HG03575 (cell line): ENCODE results near the gene TOMM40.
"Not testable (repeated sequence)": the region's sequence is repeated elsewhere in the genome, so short reads cannot be mapped to it uniquely, and the experiment has no call there.

ENCODE experiments used
- ATAC-seq: cut with Tn5 transposase; IDR thresholded peaks from one replicate; pipeline ENCODE4 v1.9.1; 2021; ENCODE audit not compliant: unreplicated experiment, insufficient number of reproducible peaks, low FRiP score; ENCODE audit errors: extremely low read depth

TOMM40 gene

DNA sequence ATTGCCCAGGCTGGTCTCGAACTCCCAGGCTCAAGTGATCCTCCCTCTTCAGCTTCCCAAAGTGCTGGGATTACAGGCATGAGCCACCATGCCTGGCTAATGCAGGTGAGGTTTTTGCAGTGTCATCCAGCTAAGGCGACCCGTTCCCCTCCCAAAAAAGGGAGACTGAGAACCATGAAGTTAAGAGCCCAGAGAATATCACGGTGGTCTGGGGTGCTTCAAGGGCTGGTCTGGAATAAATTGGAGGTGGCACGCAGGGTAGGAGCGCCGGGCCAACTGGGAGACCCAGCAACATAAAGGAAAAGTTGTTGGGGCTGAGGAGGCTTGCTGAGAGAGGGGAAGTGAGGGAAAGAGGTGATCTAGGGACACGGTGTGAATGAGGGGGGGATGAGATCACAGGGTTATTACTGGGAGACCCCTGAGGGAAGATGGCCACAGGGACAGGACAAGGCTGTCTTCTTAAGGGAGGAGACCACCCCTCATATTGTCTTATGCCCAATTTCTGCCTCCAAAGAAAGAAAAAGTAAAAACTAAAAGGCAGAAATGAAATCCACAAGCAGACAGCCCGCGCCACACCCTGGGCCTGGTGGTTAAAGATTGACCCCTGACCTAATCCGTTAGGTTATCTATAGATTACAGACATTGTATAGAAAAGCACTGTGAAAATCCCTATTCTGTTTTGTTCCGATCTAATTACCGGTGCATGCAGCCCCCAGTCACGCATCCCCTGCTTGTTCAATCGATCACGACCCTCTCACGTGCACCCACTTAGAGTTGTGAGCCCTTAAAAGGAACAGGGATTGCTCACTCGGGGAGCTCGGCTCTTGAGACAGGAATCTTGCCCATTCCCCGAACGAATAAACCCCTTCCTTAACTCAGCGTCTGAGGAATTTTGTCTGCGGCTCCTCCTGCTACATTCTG lies 22.7 kb downstream of the TOMM40 start:
- not testable (repeated sequence) for ATAC-seq

DNA sequence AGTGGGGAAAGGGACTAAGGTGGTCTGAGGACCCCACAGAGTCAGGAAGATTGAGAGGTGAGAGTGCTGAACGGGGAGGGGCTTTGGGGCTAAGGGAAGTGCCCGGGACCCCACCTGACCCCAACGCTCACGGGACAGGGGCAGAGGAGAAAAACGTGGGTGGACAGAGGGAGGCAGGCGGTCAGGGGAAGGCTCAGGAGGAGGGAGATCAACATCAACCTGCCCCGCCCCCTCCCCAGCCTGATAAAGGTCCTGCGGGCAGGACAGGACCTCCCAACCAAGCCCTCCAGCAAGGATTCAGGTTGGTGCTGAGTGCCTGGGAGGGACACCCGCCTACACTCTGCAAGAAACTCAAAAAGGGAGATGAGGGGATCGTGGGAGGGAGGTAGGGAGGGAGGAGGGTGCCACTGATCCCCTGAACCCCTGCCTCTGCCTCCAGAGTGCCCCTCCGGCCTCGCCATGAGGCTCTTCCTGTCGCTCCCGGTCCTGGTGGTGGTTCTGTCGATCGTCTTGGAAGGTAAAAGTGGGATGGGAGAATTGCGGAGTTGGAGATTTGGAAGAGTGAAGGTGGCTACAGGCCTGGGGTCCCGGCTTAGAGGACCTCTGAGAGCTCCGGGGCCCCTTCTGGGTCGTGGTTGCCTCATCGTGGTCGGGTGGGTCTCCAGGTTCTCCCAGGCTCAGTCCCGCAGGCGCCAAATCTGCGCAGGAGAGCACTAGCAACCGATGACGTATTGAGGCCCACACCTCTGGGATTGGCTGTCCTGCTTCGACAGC lies 23.6 kb downstream of the TOMM40 start, which contains the start of gene APOC1:
Gene APOC1, plus strand, starts transcription at position 176 of the 774 bp plus-strand sequence. Its CDS starts 284 bp downstream, at position 460.
- not testable (repeated sequence) for ATAC-seq

DNA sequence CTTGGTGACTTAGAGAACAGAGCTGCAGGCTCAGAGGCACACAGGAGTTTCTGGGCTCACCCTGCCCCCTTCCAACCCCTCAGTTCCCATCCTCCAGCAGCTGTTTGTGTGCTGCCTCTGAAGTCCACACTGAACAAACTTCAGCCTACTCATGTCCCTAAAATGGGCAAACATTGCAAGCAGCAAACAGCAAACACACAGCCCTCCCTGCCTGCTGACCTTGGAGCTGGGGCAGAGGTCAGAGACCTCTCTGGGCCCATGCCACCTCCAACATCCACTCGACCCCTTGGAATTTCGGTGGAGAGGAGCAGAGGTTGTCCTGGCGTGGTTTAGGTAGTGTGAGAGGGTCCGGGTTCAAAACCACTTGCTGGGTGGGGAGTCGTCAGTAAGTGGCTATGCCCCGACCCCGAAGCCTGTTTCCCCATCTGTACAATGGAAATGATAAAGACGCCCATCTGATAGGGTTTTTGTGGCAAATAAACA lies 33.2 kb downstream of the TOMM40 start:
- no peak for ATAC-seq

DNA sequence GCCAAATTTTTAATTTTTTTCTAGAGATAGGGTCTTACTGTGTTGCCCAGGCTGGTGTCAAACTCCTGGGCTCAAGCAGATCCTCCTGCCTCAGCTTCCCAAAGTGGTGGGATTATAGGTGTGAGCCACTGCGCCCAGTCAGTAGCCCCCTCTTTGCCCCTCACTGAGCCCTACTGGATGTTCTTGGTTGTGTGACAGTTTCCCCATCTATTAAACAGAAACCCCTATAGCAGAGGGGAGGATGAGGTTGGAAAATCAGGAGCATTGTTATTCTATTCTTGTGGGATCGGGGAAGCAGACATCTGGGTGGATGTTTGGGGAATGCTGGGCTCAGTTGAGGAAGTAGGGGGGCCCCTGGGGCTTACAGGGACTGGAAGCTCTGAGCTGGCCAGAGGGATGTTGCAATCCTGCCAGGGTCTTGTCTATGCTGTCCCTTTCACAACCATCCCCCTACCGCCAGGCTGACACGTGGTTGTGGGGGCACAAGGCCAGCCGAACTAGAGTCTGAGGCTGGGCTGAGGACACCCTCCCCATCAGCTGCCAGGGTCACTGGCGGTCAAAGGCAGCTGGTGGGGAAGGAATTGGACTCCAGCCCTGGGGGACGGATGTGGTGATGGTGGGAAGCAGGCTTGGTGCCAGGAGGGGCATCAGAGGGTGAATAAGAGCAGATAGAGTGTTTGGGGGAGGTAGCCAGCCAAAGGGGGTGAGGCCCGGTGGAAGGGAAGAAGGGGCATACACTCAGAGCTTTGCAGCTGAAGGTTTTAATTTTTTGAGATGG lies 34.2 kb downstream of the TOMM40 start:
- ATAC-seq, result no peak

DNA sequence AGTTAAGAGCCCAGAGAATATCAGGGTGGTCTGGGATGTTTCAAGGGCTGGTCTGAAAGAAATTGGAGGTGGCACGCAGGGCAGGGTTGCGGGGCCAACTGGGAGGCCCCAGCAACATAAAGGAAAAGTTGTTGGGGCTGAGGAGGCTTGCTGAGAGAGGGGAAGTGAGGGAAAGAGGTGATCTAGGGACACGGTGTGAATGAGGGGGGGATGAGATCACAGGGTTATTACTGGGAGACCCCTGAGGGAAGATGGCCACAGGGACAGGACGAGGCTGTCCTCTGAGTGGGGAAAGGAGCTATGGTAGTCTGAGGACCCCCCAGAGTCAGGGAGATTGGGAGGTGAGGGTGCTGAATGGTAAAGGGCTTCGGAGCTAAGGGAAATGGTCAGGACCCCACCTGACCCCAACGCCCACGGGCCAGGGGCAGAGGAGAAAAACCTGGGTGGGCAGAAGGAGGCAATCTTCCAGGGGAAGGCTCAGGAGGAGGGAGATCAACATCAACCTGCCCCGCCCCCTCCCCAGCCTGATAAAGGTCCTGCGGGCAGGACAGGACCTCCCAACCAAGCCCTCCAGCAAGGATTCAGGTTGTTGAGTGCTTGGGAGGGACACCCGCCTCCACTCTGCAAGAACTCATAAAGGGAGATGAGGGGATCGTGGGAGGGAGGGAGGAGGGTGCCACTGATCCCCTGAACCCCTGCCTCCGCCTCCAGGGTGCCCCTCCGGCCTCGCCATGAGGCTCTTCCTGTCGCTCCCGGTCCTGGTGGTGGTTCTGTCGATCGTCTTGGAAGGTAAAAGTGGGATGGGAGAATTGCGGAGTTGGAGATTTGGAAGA lies 35.4 kb downstream of the TOMM40 start:
- ATAC-seq, result not testable (repeated sequence)

DNA sequence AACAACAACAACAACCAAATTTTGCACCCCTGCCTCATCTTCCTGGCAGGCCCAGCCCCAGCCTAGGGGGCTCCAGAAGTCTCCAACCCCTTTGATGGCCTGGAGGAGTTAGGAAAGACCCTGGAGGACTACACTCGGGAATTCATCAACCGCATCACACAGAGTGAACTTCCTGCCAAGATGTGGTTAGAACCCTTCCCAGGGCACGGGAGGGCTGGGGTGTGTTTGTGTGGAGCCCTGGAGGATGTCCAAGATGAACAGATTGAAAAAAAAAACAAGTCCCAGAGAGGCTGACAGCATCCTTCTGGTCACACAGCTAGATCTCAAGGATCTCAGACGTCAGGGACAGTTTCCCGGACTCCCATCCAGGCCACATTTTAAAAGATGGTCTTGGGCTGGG lies 36.7 kb downstream of the TOMM40 start:
- ATAC-seq, result no peak

DNA sequence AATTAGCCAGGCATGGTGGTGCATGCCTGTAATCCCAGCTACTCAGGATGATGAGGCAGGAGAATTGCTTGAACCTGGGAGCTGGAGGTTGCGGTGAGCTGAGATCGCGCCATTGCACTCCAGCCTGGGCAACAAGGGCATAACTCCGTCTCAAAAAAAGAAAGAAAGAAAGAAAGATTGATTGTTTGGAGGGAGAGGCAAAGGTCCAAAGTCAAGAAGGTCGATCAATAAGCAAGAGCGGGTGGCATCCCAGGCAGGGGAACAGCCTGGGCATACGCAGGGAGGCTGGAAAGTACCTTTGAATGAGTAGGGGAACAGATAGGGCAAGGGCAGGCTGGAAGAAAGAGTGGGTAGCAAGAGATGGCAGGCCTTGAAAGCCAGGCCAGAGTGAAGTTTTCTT lies 39.0 kb downstream of the TOMM40 start:
- no peak for ATAC-seq

DNA sequence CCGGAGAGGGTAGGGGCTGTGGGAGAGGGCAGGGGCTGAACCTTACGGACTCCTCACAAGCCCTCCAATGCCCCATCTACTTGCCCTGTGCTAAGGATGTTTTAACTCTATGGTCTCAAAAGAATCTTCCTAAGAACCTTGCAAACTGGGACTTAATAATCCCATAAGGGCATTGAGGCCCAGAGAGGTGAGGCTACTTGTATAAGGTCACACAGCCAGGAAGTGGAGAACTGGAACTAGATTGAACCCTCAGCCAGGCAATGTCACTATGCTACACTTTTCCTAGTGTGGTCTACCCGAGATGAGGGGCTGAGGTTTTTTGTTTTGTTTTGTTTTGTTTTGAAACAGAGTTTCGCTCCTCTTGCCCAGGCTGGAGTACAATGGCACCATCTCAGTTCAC lies 40.5 kb downstream of the TOMM40 start:
- no peak for ATAC-seq

DNA sequence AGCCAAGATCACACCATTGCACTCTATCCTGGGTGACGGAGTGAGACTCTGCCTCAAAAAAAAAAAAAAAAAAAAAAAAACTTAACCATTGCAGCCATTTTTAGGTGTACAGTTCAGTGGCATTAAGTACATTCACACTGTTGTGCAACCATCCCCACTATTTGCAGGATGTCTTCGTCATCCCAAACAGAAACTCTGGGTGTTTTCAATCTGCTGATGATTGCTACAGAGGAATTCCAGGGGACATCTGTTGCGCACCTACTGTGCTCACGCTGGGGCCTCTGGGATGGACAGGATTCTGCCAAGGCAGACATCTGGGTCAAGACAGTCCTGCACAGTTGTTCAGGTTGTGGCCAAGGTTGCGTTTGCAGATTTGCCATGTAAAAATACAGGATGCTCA lies 48.6 kb downstream of the TOMM40 start:
- no peak for ATAC-seq

DNA sequence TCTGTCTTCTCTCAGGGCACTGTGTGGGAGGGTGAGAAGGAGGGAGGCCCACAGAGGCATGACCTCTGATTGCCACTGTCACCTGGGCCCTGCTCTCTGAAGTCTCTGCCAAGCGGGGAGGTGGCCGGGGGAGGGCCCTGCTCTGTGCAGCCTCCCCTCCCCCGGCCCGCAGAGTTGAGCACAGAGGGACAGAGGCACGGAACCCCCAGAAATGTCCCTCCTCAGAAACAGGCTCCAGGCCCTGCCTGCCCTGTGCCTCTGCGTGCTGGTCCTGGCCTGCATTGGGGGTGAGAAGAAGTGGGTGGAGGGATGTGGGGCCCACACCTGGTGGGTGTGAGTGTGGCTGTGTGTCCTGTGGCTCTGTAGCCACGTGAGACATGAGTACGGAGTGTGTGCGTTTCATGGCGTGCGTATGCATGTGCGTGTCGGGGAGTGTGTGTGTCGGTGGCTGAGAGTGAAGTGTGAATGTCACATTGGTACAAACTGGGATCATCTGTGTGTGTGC lies 51.1 kb downstream of the TOMM40 start, which contains the start of gene APOC4:
Gene APOC4, plus strand, starts transcription at position 171 of the 505 bp plus-strand sequence. Its CDS starts 41 bp downstream, at position 212.
- ATAC-seq, result no peak

DNA sequence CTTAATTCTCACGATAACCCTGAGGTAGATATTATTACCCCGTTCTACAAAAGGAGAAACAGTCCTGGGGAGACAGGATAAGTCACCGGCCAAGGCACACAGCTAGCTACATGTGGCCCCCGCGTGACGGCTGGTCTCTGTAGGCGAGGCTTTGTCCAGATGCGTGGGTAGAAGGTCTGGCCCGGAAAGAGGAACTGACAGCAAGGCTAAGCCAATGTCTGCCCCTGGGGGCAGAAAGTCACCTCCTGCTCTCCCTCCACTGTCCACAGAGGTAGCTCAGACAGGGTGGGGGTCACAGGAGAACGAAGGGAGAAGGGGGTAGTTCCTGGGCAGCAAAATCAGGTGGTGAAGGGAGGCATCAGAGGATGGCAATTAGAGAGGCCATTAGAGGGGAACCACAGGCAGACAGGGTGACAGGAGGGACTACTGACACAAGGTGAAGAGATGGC lies 52.8 kb downstream of the TOMM40 start:
- no peak for ATAC-seq

DNA sequence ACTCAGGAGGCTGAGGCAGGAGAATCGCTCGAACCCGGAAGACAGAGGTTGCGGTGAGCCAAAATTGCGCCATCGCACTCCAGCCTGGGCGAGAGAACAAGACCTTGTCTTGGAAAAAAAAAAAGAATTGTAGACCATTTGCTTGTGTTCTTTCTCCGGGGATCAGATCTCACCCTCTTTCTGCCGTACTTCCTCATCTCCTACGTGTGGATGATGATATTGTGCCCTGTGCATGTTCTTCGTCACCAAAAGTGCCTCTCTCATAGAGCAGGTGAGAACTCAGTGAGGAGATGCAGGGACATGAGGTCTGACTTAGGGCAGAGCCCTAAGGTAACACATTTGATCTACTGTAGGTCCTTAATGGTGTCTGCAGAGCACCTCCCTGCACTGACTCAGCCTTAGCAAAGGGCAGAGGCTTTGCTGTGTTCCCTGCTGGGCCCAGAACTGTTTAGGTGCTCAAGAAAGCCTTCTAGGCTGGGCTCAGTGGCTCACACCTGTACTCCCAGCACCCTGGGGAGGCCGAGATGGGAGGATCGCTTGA lies 56.1 kb downstream of the TOMM40 start:
- ATAC-seq, result no peak

DNA sequence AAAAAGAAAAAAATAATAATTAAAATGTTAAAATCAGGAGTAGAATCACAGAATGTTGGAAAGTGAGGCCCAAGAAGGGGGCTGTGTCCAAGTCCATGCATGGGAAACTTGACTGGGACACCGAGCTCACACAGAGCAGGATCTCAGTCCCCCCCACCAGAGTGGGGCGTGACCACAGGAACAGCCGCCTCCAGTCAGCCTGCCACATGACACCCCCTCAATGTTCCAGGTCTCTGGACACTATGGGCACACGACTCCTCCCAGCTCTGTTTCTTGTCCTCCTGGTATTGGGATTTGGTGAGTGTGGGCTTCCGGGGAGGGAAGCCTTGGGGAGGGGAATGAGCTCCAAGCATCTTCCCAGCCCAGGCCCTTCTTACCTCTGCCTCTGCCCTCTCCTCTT lies 57.2 kb downstream of the TOMM40 start:
- ATAC-seq, result no peak

DNA sequence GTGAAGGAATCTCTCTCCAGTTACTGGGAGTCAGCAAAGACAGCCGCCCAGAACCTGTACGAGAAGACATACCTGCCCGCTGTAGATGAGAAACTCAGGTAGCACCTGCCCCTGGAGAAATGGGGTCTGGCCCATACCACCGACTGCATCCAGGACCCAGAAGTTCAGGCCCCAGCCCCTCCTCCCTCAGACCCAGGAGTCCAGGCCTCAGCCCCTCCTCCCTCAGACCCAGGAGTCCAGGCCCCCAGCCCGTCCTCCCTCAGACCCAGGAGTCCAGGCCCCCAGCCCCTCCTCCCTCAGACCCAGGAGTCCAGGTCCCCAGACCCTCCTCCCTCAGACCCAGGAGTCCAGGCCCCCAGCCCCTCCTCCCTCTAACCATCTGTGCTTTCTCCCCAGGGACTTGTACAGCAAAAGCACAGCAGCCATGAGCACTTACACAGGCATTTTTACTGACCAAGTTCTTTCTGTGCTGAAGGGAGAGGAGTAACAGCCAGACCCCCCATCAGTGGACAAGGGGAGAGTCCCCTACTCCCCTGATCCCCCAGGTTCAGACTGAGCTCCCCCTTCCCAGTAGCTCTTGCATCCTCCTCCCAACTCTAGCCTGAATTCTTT lies 57.8 kb downstream of the TOMM40 start:
- ATAC-seq, result no peak

DNA sequence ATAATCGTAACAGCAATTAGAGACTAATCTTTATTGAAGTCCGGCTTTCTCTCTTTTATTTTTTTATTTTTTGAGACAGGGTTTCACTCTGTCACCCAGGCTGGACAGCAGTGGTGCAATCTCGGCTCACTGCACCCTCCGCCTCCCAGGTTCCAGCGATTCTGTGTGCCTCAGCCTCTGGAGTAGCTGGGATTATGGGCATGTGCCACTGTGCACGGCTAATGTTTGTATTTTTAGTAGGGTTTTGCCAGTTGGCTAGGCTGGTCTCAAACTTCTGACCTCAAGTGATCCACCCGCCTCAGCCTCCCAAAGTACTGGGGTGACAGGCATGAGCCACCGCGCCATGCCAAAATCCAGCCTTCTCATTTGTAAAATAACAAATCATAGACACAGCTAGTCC lies 58.5 kb downstream of the TOMM40 start:
- no peak for ATAC-seq

DNA sequence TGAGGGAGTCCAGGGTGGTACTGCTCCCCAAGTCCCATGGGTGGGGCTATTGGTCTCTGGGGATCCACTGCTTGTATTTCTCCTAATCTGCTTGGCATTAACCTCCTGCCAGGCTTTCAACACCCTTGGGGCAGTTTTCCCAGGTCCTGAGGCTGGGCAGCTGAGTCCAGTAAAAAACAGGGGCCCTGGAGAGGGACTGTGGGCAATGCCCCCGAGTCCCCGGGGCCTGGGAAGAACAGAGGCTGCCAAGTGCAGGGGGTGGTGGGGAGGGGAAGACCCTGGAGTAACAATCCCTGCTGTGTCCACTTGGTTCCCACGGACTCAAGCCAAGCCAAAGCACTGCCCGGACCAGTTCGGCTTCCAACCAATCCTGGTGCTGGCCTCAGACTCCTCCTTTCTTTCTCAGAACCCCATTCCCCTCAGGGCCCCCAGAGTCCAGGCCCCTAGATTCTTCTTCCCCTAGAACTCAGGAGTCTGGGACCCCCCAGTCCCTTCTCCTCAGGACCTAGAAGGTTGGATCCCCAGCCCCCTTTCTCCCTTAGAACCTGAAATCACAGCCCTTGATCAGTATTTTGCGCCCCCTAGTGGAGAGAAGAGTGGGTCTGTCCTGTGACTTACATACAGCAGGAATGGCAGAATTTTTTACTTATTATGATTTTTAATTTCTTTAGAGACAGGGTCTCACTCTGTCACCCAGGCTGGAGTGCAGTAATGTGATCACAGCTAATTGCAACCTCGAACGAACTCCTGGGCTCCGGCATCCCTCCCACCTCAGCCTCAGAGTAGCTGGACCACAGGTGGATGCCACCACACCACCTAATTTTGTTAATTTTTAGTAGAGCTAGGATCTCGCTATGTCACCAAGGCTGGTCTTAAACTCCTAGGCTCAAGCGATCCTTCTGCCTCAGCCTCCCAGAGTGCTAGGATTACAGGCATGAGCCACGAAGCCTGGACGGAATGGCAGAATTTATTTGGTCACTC lies 60.4 kb downstream of the TOMM40 start:
- no peak for ATAC-seq
